Lung (tissue), 12 donors: ENCODE results near the gene CENPX. TPM values are rescaled to one million over a fixed set of nuclear protein-coding genes. Genes with fewer than 3 reads are reported as not detected.

Experiments used
- ATAC-seq: fragments of 200-7000 bp; cut with Tn5 transposase; one replicate; pipeline ENCODE4 v1.9.1; 2020; ENCODE audit warnings: moderate number of reproducible peaks; ENCODE audit not compliant: insufficient read depth, low FRiP score
- DNase-seq, 3 donors: peaks; one replicate each; pipeline ENCODE4 v3.0.0-alpha.2; 2013 to 2017
- H3K27ac ChIP-seq, 2 donors: one replicate each; pipeline ENCODE4 v1.5.1; 2013; ENCODE audit warnings: mild to moderate bottlenecking in 2 of 2, moderate library complexity in 2 of 2, control low read depth in 1 of 2, inconsistent platforms in 1 of 2, low read depth in 1 of 2, low read length in 1 of 2
- H3K27me3 ChIP-seq, 3 donors: one replicate each; pipeline ENCODE4 v1.5.1; 2013; ENCODE audit warnings: low read length in 2 of 3; ENCODE audit not compliant: control insufficient read depth in 3 of 3, insufficient read depth in 3 of 3
- H3K36me3 ChIP-seq, 4 donors: one replicate each; pipeline ENCODE4 v1.5.1; 2013; ENCODE audit warnings: low read length in 4 of 4, mild to moderate bottlenecking in 1 of 4, moderate library complexity in 1 of 4; ENCODE audit not compliant: control insufficient read depth in 4 of 4, insufficient read depth in 4 of 4
- H3K4me1 ChIP-seq, 5 donors: one replicate each; pipeline ENCODE4 v1.5.1; 2013; ENCODE audit warnings: low read length in 5 of 5, mild to moderate bottlenecking in 2 of 5, moderate library complexity in 1 of 5; ENCODE audit not compliant: control insufficient read depth in 5 of 5, insufficient read depth in 5 of 5
- H3K4me3 ChIP-seq: one replicate; pipeline ENCODE4 v1.5.1; 2013; ENCODE audit warnings: mild to moderate bottlenecking, control low read depth, moderate library complexity
- H3K9ac ChIP-seq, 2 donors: one replicate each; pipeline ENCODE4 v1.5.1; 2013; ENCODE audit warnings: low read length in 2 of 2, control low read depth in 1 of 2; ENCODE audit not compliant: insufficient read depth in 1 of 2
- H3K9me3 ChIP-seq, 4 donors: one replicate each; pipeline ENCODE4 v1.5.1; 2013; ENCODE audit warnings: low read length in 3 of 4, mild to moderate bottlenecking in 1 of 4, moderate library complexity in 1 of 4; ENCODE audit not compliant: control insufficient read depth in 4 of 4, insufficient read depth in 3 of 4
- WGBS, 2 donors: extraction: QIAGEN DNeasy Blood & Tissue Kit; methylation state at CpG; one replicate each; pipeline ENCODE4 v1.1.7; 2013; 5-methylcytosine and 5-hydroxymethylcytosine counted together
- polyA plus RNA-seq, 2 donors: library from polyadenylated mRNA; stranded (reverse); fragments of 200-250 nt; gene quantifications; one replicate each; pipeline ENCODE4 v1.2.1, GENCODE V29; 2013
- total RNA-seq, 2 donors: library from RNA; depleted of rRNA in 1 of 2; stranded (reverse); fragments of >200 nt in 1 of 2; gene quantifications; one replicate each; pipeline ENCODE4 v1.2.1, GENCODE V29; 2014 to 2021
- TF ChIP-seq, protein P1 (sequence below): IDR thresholded peaks from 2 replicates; pipeline ENCODE4 v1.5.1; 2012; ENCODE audit warnings: mild to moderate bottlenecking; ENCODE audit errors: control extremely low read depth, extremely low read depth
- donor health status: control.
- donor health status: control.
- donor health status: Bipolar disorder and iron deficiency.
- donor health status: healthy.
- donor health status: DM: yes; HTN: yes; CAD: no.

Gene CENPX
- total and polyA plus RNA-seq, 4 donors, result 21.5 to 121 (median 101) TPM

DNA sequence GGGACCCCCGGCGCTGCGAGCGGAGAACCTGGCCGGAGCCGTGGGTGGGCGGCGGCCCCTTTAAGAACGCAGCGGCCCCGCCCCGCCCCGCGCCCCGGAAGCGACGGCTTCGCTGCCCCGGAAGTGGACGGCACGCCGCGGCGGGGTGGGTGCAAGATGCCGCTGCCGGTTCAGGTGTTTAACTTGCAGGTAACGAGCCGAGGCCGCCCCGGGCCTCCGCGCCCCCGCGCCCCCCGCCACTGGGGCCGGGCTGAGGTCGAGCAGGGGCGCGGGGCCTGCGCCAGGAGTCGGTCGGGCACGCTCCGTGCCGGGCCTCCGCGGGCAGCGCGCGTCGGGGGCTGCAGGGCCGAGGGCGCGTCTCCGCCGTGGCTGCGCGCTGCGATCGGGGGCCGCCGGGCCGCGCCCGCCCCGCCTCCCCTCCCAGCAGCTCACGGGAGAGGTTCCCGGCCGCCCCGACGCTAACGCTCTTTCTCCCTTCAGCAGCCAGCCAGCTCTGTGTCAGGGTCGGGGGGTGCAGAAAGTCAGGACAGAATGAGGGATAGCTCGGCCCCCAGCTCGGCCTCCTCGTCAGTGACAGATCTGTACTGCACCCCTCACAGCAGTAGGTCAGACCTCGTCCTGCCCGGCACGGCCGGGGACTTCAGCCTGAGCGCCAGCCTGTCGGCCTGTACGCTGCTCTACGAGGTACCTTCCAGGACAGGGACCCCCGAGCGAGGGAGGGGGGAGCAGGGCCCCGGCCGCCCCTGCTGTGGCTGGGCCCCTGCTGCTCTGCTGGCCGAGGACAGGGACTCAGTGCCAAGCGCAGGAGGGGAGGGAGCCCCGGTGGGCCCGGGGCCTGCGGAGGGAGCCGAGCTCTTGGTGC is 29.3 kb upstream of the CENPX start, which contains the start of the genes GPS1 and RFNG:
TSS of gene GPS1 (plus strand) at position 123 of the 862 bp plus-strand sequence. CDS start at position 157, 34 bp downstream.
TSS of gene RFNG (minus strand) at position 36 of the 862 bp plus-strand sequence. CDS start 45 bp downstream, outside the sequence.
- H3K36me3 ChIP-seq, result peaks cover 0 to 57% (median 14%) of the 10 kb centered on the region in 4 donors
- H3K9me3 ChIP-seq, result no peaks in the 10 kb centered on the region
- no peaks in the 10 kb centered on the region for H3K27me3 ChIP-seq
- WGBS, 2 donors, result 1% methylated on average over 72 to 94 of the region's 94 CpGs
- peak within 1 kb of the TSS; percentile 19 to 68 for H3K9ac ChIP-seq
- TF ChIP-seq, protein P1, sequence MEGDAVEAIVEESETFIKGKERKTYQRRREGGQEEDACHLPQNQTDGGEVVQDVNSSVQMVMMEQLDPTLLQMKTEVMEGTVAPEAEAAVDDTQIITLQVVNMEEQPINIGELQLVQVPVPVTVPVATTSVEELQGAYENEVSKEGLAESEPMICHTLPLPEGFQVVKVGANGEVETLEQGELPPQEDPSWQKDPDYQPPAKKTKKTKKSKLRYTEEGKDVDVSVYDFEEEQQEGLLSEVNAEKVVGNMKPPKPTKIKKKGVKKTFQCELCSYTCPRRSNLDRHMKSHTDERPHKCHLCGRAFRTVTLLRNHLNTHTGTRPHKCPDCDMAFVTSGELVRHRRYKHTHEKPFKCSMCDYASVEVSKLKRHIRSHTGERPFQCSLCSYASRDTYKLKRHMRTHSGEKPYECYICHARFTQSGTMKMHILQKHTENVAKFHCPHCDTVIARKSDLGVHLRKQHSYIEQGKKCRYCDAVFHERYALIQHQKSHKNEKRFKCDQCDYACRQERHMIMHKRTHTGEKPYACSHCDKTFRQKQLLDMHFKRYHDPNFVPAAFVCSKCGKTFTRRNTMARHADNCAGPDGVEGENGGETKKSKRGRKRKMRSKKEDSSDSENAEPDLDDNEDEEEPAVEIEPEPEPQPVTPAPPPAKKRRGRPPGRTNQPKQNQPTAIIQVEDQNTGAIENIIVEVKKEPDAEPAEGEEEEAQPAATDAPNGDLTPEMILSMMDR, result no peak
- H3K4me3 ChIP-seq, result peak within 1 kb of the TSS; percentile 74
- DNase-seq (peak; percentile 63 to 74 (median 73)), ATAC-seq (peak; percentile 64)
- H3K4me1 ChIP-seq, result peaks cover 0 to 24% (median 8%) of the 10 kb centered on the region in 5 donors
- peak within 1 kb of the TSS; percentile 30 to 47 for H3K27ac ChIP-seq

DNA sequence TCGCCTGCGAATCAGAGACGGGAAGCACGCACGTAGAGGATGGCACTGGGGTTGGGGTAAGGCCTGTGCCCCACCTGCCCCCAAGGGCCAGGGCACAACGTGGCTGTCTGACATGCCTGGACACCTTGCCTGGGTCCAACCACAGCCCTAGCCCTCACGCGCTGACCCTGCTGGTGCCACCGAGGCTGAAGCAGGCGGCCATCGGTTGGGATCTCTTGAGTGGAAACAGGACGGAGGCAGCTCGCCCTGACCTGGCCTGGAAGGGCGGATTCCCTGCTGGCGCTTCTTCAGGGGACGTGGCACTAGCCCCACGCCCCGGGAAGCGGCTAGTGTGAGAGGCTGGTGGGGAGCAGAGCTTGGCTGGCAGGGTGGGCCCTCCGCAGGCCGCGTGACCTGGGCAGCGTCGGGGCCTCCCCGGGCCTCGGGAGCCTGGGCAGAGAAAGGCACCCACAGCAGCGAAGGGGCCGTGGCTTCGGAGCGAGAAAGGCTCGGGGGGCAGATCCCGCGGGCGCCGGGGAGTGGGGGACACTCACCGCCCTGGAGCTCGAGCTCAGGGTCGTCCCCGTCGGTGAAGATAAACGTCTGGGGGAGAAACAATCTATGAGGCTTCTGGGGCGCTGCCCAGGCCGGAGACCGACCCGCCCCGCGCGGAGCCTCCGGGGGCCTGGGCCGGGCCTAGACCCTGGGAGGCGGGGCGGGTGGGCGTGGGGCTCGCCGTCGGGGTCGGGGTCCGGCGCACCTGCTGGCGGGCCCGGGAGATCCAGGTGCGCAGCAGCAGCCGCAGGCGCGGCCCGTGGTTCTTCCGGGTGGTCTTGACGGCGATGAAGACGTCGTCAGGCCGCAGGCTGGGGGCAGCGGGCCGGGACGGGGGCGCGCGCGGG is 28.3 kb upstream of the CENPX start:
- Histone ChIP-seq H3K27ac (peak overlapping the region in 1 of 2 donors; percentile 30), H3K4me1 (peaks cover 0 to 24% (median 8%) of the 10 kb centered on the region in 5 donors), H3K4me3 (peak overlapping the region; percentile 74), H3K9ac (peak overlapping the region; percentile 19 to 68), H3K36me3 (peaks cover 0 to 49% (median 13%) of the 10 kb centered on the region in 4 donors), H3K27me3 (no peaks in the 10 kb centered on the region), H3K9me3 (no peaks in the 10 kb centered on the region)
- TF ChIP-seq, protein P1, result no peak
- 14 to 22% methylated on average over 66 to 79 of the region's 79 CpGs for WGBS, 2 donors
- no peak for DNase-seq
- ATAC-seq, result no peak

DNA sequence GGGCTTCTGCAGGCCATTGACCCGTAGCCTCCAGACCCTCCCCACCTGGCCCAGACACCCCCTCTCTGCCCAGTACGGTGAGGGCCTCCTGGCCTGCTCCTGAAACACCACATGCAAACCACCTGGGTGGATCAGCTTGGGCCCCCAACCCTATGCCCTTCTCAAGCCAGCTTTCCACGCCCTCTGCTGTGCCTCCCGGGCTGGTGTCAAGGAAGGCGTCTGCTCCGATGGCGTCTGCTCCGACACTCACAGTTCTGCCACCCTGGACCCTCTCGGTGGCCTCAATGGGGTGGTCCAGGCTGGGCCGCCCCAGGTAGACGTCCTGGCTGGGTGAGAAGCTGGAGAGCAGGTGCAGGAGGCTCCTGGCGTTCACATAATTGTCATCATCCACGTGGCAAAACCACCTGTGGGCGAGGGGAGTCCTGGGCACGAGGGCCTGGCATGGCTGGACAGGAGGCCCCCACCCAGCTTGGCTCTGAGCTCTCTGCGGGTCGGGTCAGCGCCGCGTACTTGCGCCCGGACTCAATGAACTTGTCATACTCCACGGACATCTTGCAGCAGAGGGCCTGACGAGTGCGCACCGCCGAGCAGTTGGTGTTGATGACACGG is 27.6 kb upstream of the CENPX start:
- ATAC-seq, result no peak
- Histone ChIP-seq H3K9me3 (no peaks in the 10 kb centered on the region), H3K9ac (peak overlapping the region in 1 of 2 donors; percentile 19), H3K4me3 (peak overlapping the region; percentile 74), H3K27ac (peak overlapping the region in 1 of 2 donors; percentile 30), H3K36me3 (peaks cover 0 to 43% (median 9%) of the 10 kb centered on the region in 4 donors), H3K27me3 (no peaks in the 10 kb centered on the region), H3K4me1 (peaks cover 0 to 24% (median 8%) of the 10 kb centered on the region in 5 donors)
- no peak for DNase-seq
- WGBS, 2 donors, result 92% methylated on average over 28 of the region's 28 CpGs
- TF ChIP-seq, protein P1, result no peak
